LNCAP (cell line): Measurements from ENCODE around the gene USP51.

Experiments used
- TF ChIP-seq, protein P1 (sequence below): fragments of 450-650 bp; IDR thresholded peaks from 2 replicates; pipeline ENCODE4 v1.5.1; 2017; ENCODE audit warnings: mild to moderate bottlenecking

The USP51 gene

DNA sequence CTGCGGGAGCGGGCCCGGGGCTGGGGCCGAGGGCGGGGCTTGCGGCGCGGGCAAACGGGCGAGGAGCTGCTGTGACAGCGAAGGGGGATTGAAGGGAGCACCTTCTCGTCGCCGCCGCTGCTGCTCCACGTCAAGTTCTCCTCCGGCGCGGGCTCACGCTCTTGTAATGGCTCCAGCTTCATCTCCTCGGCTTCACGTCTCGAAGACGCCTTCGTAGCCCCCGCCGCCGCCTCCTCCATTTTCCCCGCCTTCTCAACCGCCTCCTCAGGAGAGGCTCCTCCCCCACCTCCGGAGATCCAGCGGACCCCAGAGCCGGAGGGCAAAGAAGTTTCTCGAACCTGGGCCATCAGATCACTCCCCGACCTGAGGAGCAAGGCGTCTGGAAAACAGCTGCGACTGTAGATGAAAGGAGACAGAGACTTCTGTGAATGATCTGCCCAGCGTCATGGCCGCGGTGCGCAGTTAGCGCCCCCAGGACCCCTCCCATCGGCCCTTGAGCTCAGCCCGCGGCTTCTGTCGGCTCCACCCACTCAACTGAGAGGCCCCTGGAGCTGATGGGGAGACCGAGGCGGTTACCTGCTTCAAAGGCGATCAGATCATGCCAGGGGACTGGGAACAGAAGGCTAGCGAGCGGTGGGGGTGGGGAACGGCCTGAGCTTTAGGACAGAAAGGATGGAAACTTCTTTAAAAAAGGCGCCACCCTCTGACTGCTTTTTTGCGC lies 895 bp downstream of the USP51 start:
- TF ChIP-seq, protein P1, sequence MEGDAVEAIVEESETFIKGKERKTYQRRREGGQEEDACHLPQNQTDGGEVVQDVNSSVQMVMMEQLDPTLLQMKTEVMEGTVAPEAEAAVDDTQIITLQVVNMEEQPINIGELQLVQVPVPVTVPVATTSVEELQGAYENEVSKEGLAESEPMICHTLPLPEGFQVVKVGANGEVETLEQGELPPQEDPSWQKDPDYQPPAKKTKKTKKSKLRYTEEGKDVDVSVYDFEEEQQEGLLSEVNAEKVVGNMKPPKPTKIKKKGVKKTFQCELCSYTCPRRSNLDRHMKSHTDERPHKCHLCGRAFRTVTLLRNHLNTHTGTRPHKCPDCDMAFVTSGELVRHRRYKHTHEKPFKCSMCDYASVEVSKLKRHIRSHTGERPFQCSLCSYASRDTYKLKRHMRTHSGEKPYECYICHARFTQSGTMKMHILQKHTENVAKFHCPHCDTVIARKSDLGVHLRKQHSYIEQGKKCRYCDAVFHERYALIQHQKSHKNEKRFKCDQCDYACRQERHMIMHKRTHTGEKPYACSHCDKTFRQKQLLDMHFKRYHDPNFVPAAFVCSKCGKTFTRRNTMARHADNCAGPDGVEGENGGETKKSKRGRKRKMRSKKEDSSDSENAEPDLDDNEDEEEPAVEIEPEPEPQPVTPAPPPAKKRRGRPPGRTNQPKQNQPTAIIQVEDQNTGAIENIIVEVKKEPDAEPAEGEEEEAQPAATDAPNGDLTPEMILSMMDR: peak; percentile 20; the same call in 1 of the 2 replicates

DNA sequence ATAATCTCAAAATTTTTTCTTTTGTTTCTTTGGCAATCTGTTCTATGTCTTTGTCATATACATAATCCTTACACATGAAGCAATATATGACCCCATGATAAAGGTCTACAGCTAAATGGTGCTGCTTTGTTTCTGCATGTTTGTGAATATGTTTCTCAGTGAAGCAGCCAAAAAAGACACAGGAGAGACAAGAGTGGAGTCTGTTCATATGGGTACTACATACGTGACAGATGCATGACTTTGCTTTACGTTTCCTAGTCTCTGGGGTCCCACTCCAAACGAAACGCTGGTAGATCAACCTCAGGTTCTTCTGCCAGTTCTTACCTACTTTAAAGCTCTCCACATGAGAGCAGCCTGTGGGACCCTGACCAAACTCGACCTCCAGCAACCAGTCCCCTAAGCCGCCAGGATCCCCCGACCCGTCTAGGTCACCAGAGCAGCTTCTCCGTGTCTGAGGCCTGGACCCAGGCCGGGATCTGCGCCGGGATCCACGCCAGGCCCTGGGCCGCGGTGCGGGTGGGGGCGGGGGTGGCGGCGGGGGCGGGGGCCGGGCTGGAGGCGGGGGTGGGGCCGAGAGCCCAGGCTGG lies 1.5 kb downstream of the USP51 start:
- TF ChIP-seq, protein P1: no peak

DNA sequence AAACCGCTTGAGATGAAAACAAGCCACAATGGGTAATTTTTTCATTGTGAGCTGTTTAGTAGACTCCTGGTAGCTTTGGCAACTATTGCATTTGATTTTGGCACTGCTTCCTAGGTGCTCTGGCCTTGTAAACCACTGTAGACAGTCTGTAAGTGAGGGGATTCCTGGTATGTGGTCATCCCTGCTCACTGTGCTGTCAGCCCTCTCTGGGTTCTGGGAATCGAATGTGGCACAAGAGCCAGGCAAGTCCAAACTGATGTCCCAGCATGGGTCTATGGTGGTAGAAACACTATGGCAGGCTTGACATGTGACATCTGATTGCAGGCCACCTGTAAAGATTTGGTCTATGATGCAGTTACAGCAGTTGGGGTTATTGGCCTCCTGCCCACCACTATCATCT lies 2.5 kb downstream of the USP51 start:
- TF ChIP-seq, protein P1: no peak

DNA sequence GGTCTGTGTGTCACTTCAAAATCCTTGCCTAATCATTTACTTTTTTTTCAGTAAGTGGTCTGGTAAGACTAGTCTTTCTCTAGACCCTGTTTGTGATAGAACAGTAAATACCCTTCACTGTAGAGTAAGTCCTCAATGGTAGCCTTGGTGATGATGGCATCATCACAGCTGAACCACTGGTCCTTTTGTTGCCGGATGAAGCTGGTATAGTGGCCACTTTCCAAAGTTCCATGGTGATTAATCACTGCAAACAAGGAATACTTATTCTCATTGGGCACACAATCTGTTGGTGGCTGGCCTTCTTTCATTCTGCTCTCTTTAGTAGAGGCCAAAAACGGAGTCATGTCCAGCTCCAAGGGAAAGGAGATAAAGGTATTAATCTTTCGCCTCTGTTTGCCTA lies 2.9 kb downstream of the USP51 start:
- TF ChIP-seq, protein P1: no peak

DNA sequence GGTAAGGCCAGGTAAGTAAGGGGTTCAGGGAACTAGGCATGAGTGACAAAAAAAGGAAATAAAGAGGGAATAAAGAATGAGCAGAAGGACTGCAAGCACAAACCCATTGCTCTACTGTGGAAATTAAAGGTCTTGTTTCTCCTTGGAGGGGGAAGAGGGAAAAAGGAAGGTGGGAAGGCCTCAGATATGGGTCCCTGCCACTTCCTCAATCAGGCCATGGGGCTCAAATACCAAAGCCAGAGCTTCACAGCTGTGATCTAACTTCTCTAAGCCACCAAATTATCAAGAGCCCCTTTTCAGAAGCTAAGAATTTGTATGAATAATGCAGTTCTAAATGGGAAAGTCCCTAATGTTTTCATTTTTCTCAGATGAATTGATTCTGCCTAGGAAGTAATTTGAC lies 4.7 kb downstream of the USP51 start:
- TF ChIP-seq, protein P1: no peak

DNA sequence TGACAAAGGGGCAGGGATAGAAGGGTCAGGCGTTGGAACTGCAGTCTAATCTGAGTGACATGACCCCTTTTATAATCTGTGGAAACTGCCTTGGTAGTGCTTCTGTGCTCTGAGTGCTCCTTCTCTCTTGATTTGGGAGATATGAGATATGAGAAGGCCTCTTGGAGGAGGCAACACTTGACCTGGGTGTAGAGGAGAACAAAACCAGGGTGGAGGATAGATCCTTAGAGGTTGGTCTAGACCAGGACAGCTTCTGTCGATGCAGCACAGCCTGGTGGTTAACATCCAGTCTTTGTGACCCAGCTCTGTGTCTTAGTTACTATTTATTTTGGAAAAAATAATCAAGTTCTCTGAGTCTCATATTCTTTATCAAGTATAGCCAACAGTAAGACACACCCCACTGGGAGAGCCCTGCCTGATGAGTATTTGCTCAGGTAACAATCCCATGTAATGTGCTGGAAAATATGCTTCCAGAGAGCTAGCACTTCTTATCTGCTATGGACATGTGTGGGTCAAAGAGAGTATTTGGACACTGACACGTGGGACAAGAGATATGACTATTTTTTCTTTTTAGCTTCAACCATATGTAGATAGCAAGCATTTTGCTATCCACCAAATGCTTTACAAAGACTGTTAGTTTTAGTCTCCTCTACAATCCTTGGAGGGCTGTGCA lies 9.1 kb downstream of the USP51 start:
- TF ChIP-seq, protein P1: no peak

DNA sequence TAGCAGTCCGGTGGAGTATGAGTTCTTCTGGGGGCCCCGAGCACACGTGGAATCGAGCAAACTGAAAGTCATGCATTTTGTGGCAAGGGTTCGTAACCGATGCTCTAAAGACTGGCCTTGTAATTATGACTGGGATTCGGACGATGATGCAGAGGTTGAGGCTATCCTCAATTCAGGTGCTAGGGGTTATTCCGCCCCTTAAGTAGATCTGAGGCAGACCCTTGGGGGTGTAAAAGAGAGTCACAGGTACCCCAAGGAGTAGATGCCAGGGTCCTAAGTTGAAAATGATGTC lies 36.9 kb downstream of the USP51 start:
- TF ChIP-seq, protein P1: no peak
